ACC112 (cell line): ENCODE results near the gene UACA.

Experiments
- H2AFZ ChIP-seq: fragments of 200-600 bp; sonication (generic); one replicate; pipeline ENCODE4 v1.6.0; 2017; ENCODE audit warnings: antibody characterized with exemption, low read length; ENCODE audit not compliant: unreplicated experiment
- H3K27ac ChIP-seq: fragments of 200-600 bp; sonication (generic); 2 replicates; pipeline ENCODE4 v1.5.1; 2014; ENCODE audit warnings: low read depth, mild to moderate bottlenecking, antibody characterized with exemption, low read length, moderate library complexity
- H3K27me3 ChIP-seq: fragments of 200-600 bp; sonication (generic); 2 replicates; pipeline ENCODE4 v1.6.1; 2014; ENCODE audit warnings: mild to moderate bottlenecking, antibody characterized with exemption, low read length, moderate library complexity, mixed read lengths; ENCODE audit not compliant: insufficient read depth
- H3K36me3 ChIP-seq: fragments of 200-600 bp; sonication (generic); 2 replicates; pipeline ENCODE4 v1.6.1; 2016; ENCODE audit warnings: mild to moderate bottlenecking, antibody characterized with exemption, low read length, moderate library complexity, mixed read lengths; ENCODE audit not compliant: insufficient read depth
- H3K4me1 ChIP-seq: fragments of 200-600 bp; sonication (generic); one replicate; pipeline ENCODE4 v1.6.1; 2016; ENCODE audit warnings: low read length, mixed read lengths; ENCODE audit not compliant: insufficient read depth, unreplicated experiment, control insufficient read depth
- H3K4me3 ChIP-seq: fragments of 200-600 bp; sonication (generic); 2 replicates; pipeline ENCODE4 v1.5.1; 2014; ENCODE audit warnings: mild to moderate bottlenecking, low read depth, low read length
- H3K79me2 ChIP-seq: fragments of 200-600 bp; sonication (generic); one replicate; pipeline ENCODE4 v1.6.0; 2016; ENCODE audit warnings: low read length; ENCODE audit not compliant: control insufficient read depth, unreplicated experiment, insufficient read depth

Gene UACA

GRCh38 chr15:70707686-70708300 lies 55.6 kb downstream of the UACA start:
- Histone ChIP-seq H3K79me2 (peaks cover 84% of the 10 kb centered on the region), H3K4me1 (peaks cover 25% of the 10 kb centered on the region)

GRCh38 chr15:70704731-70705130 lies 58.6 kb downstream of the UACA start:
- Histone ChIP-seq H2AFZ (no peak overlapping the region), H3K27ac (no peak overlapping the region), H3K79me2 (peaks cover 72% of the 10 kb centered on the region), H3K36me3 (peaks cover 11% of the 10 kb centered on the region; the same call in 1 of the 2 replicates), H3K27me3 (no peaks in the 10 kb centered on the region), H3K4me1 (peaks cover 44% of the 10 kb centered on the region), H3K4me3 (no peak overlapping the region)

More at GRCh38 chr15:70707686-70708300, 55.6 kb downstream of the UACA start:
- no peak overlapping the region for H3K4me3 ChIP-seq
- H3K27me3 ChIP-seq, result no peaks in the 10 kb centered on the region
- H3K36me3 ChIP-seq, result peaks cover 11% of the 10 kb centered on the region; the same call in 1 of the 2 replicates
- no peak overlapping the region for H3K27ac ChIP-seq
- H2AFZ ChIP-seq, result no peak overlapping the region

GRCh38 chr15:70704166-70704565 lies 59.2 kb downstream of the UACA start:
- Histone ChIP-seq H3K4me3 (no peak overlapping the region), H3K79me2 (peaks cover 77% of the 10 kb centered on the region), H3K27me3 (no peaks in the 10 kb centered on the region), H3K27ac (0 out of 2 replicates have a peak overlapping the region, but pooled peaks have one; percentile 78), H3K4me1 (peaks cover 49% of the 10 kb centered on the region), H2AFZ (no peak overlapping the region), H3K36me3 (peaks cover 11% of the 10 kb centered on the region; the same call in 1 of the 2 replicates)

DNA sequence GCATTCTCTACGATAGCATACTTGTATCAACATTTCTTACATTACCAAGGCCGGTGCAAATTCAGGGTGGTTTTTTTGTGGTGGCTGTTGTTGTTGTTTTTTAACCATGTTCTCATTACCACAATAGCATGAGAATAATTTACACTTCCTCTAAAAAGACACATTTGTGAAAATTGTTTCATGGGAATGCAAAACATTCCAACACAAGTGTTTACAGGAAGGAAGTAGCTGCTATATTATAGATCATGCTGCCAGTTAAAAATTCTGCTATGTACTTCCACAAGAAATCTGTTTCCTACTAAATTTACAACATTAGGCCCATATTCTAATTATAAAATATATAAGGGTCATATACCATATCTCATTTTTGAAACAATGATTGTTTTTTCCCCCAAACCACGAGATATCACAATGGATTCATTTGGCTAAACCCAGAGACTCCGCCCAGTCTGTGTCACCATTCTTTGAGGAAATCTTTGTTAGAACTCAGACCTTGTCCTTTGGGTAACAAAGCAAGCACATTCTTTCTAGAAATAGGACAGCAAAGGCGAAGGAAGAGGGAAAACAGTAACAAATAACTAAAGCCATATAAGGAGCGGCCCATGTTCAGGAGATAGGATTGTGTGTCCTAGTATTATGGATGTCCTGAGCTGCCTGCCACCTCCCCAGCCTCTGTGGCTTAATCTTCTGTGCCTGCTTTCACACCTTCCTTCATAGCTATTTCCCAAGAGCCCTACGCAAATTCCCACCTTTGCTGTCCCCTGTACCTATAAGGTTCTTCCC lies 60.1 kb downstream of the UACA start:
- H3K4me1 ChIP-seq, result peaks cover 58% of the 10 kb centered on the region
- peaks cover 80% of the 10 kb centered on the region for H3K79me2 ChIP-seq
- peak overlapping the region; percentile 63 for H3K4me3 ChIP-seq
- H3K27ac ChIP-seq, result peak overlapping the region; percentile 78
- no peaks in the 10 kb centered on the region for H3K27me3 ChIP-seq
- H2AFZ ChIP-seq, result no peak overlapping the region
- peaks cover 11% of the 10 kb centered on the region; the same call in 1 of the 2 replicates for H3K36me3 ChIP-seq

DNA sequence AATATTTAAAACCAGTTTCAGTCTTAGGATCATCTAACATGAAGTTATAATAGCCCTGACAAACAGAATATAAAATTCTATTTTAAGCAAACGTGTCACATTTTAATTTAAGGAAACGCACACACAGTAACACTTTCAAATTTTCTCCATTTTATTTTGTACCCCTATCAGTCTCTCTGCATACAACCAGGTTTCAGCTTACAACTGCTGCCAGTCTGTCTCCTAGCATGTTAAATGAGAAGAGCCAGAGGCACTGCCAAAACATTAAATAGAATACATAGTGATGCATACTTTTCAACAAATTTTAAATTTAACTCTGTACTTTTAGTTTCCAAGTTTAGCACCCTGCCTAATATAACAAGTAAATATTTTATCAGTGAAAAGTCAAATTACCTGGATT lies 60.8 kb downstream of the UACA start:
- Histone ChIP-seq H3K27me3 (no peaks in the 10 kb centered on the region), H2AFZ (no peak overlapping the region), H3K79me2 (peaks cover 77% of the 10 kb centered on the region), H3K4me1 (peaks cover 63% of the 10 kb centered on the region), H3K27ac (peak overlapping the region; percentile 78), H3K36me3 (peaks cover 6% of the 10 kb centered on the region; the same call in 1 of the 2 replicates), H3K4me3 (peak overlapping the region; percentile 63)

- Histone ChIP-seq H3K4me3 (peak overlapping the region; percentile 63), H3K36me3 (peaks cover under 1% of the 10 kb centered on the region; the same call in 1 of the 2 replicates), H3K4me1 (peaks cover 68% of the 10 kb centered on the region), H3K79me2 (peaks cover 74% of the 10 kb centered on the region), H3K27me3 (no peaks in the 10 kb centered on the region), H3K27ac (peak overlapping the region; percentile 78), H2AFZ (no peak overlapping the region)
These were observed 61.3 kb downstream of the UACA start for GRCh38 chr15:70701891-70702568.

DNA sequence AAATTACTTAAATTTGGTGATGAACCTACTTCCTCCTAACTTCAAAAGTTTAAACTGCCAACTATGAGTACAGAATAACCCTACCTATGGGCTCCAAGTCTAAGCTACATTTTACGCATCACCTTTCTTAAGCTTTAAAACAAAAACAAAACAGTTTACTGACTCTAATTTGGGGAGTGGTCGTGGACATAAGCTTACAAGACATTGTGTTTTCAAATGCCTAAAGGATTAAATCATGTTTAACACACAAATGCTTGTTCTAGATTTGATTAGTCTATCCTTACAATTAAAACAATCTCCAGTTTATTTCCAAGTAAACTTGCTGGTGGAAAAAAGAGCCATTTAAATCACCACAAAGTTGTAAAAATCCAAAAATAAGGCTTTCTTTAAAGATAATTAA lies 62.2 kb downstream of the UACA start:
- 0 out of 2 replicates have a peak, but pooled peaks cover 5% of the 10 kb centered on the region for H3K36me3 ChIP-seq
- H3K4me3 ChIP-seq, result peak overlapping the region; percentile 63
- H3K27me3 ChIP-seq, result no peaks in the 10 kb centered on the region
- peaks cover 73% of the 10 kb centered on the region for H3K4me1 ChIP-seq
- peaks cover 69% of the 10 kb centered on the region for H3K79me2 ChIP-seq
- peak overlapping the region; percentile 78 for H3K27ac ChIP-seq
- no peak overlapping the region for H2AFZ ChIP-seq

DNA sequence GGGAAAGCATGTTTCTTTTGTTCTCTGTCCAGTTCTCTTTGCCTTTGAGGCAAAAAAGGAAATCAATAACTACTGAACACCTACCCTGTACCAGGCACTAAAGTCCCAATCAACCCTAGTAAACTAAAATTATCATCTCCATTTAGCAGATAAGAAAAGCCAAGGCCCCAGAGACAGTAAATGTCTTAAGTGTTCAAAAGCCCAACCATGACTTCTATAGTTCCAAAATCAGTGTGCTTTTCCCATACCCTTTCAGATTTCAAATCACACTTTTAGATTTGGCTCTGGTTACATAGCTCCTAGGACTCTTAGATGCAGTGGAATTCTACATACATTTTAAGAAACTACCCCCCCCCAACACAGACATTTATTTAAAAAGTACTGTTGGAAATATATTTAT lies 63.5 kb downstream of the UACA start:
- Histone ChIP-seq H3K4me1 (peaks cover 74% of the 10 kb centered on the region), H3K4me3 (peak overlapping the region; percentile 59), H3K27ac (peak overlapping the region; percentile 33; the same call in 1 of the 2 replicates), H2AFZ (no peak overlapping the region), H3K36me3 (0 out of 2 replicates have a peak, but pooled peaks cover 5% of the 10 kb centered on the region), H3K27me3 (no peaks in the 10 kb centered on the region), H3K79me2 (peaks cover 63% of the 10 kb centered on the region)

DNA sequence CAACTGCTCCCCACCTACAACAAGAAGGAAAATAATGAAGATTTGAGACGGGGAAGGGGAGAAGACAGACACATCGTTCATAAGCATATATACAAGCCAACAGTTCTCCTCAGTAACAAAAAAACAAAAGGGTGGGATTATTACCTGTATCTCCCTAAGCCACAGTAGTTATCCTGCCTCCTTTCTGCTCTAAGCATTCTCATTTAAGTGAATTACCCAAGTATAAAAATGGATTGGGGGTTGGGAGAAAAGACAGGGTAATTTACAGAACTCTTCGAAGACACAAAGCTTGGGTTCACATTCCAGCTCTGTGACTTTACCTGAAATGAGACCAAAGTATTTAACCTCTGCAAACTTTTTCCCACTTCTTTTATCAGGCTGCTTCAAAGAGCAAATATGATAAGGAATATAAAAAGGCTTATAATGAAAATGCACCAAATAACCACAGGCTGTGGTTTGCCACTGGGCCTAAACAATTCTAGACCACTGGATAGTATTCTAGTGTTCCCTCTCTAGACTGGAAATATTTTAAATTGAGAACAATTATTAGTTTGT lies 64.4 kb downstream of the UACA start:
- H3K36me3 ChIP-seq, result 0 out of 2 replicates have a peak, but pooled peaks cover 11% of the 10 kb centered on the region
- no peak overlapping the region for H2AFZ ChIP-seq
- H3K4me3 ChIP-seq, result 0 out of 2 replicates have a peak overlapping the region, but pooled peaks have one; percentile 0
- H3K27me3 ChIP-seq, result no peaks in the 10 kb centered on the region
- H3K4me1 ChIP-seq, result peaks cover 71% of the 10 kb centered on the region
- 0 out of 2 replicates have a peak overlapping the region, but pooled peaks have one; percentile 33 for H3K27ac ChIP-seq
- peaks cover 53% of the 10 kb centered on the region for H3K79me2 ChIP-seq

- Histone ChIP-seq H3K27me3 (no peaks in the 10 kb centered on the region), H2AFZ (no peak overlapping the region), H3K4me3 (0 out of 2 replicates have a peak overlapping the region, but pooled peaks have one; percentile 0), H3K27ac (0 out of 2 replicates have a peak overlapping the region, but pooled peaks have one; percentile 2), H3K4me1 (peaks cover 66% of the 10 kb centered on the region), H3K79me2 (peaks cover 48% of the 10 kb centered on the region), H3K36me3 (0 out of 2 replicates have a peak, but pooled peaks cover 11% of the 10 kb centered on the region)
These were observed 64.9 kb downstream of the UACA start for GRCh38 chr15:70698426-70698825.
